ENCODE measurements around the gene PACRG.

PACRG gene

GRCh38 chr6:163182696-163183095 lies 454.9 kb downstream of the PACRG start:
- H3K4me1 ChIP-seq, result peaks cover 0 to 10% (median 0%) of the 10 kb centered on the region in 10 experiments; a peak in 1 of 20 replicates
- no peak overlapping the region for H3K4me3 ChIP-seq
- H3K9me3 ChIP-seq (replicated peaks in 1 of 11), result peaks cover 0 to 10% (median 0%) of the 10 kb centered on the region in 11 experiments; a peak in 6 of 22 replicates
- no peak overlapping the region for H3K27ac ChIP-seq
- TF ChIP-seq Cebpa-rat (IDR thresholded peaks at IDR 0.05), result no peak
- peak overlapping the region in 1 of 11 experiments; percentile 15; a peak in 1 of 22 replicates for H3K4me2 ChIP-seq
- H4K20me1 ChIP-seq, result no peaks in the 10 kb centered on the region
- no peak overlapping the region for H3K9ac ChIP-seq
- H3K27me3 ChIP-seq, result no peaks in the 10 kb centered on the region
- no peaks in the 10 kb centered on the region for H3K36me3 ChIP-seq

- no peaks in the 10 kb centered on the region for H4K20me1 ChIP-seq
- peaks cover 0 to 10% (median 0%) of the 10 kb centered on the region in 11 experiments; a peak in 6 of 22 replicates for H3K9me3 ChIP-seq (replicated peaks in 1 of 11)
- no peak for TF ChIP-seq Cebpa-rat (IDR thresholded peaks at IDR 0.05)
- 0 out of 22 replicates have a peak overlapping the region, but pooled peaks of 1 of the 11 experiments have one; percentile 7 for H3K4me2 ChIP-seq
- no peaks in the 10 kb centered on the region for H3K27me3 ChIP-seq
- peaks cover 0 to 10% (median 0%) of the 10 kb centered on the region in 10 experiments; a peak in 1 of 20 replicates for H3K4me1 ChIP-seq
- no peaks in the 10 kb centered on the region for H3K36me3 ChIP-seq
- no peak overlapping the region for H3K9ac ChIP-seq
- H3K27ac ChIP-seq, result no peak overlapping the region
- H3K4me3 ChIP-seq, result no peak overlapping the region
Measured at GRCh38 chr6:163183806-163184205, 456.0 kb downstream of the PACRG start.

GRCh38 chr6:163185744-163186143 lies 458.0 kb downstream of the PACRG start:
- Histone ChIP-seq H3K27ac (no peak overlapping the region), H3K27me3 (no peaks in the 10 kb centered on the region), H3K9ac (no peak overlapping the region), H3K9me3 (replicated peaks in 1 of 11) (peaks cover 0 to 11% (median 0%) of the 10 kb centered on the region in 11 experiments; a peak in 7 of 22 replicates), H3K4me2 (no peak overlapping the region), H3K36me3 (no peaks in the 10 kb centered on the region), H3K4me3 (no peak overlapping the region), H4K20me1 (no peaks in the 10 kb centered on the region), H3K4me1 (peaks cover 0 to 10% (median 0%) of the 10 kb centered on the region in 10 experiments; a peak in 3 of 20 replicates)
- TF ChIP-seq Cebpa-rat (IDR thresholded peaks at IDR 0.05), result no peak

GRCh38 chr6:163186527-163186926 lies 458.8 kb downstream of the PACRG start:
- Histone ChIP-seq H3K4me2 (no peak overlapping the region), H3K27me3 (no peaks in the 10 kb centered on the region), H3K27ac (no peak overlapping the region), H3K36me3 (no peaks in the 10 kb centered on the region), H4K20me1 (no peaks in the 10 kb centered on the region), H3K9me3 (replicated peaks in 1 of 11) (peaks cover 0 to 17% (median 0%) of the 10 kb centered on the region in 11 experiments; a peak in 8 of 22 replicates), H3K9ac (no peak overlapping the region), H3K4me1 (peaks cover 4 to 14% (median 7%) of the 10 kb centered on the region in 10 experiments; a peak in 19 of 20 replicates), H3K4me3 (no peak overlapping the region)
- no peak for TF ChIP-seq Cebpa-rat (IDR thresholded peaks at IDR 0.05)

- no peak for TF ChIP-seq Cebpa-rat (IDR thresholded peaks at IDR 0.05)
- no peak overlapping the region for H3K4me2 ChIP-seq
Measured at GRCh38 chr6:163187201-163187600, 459.4 kb downstream of the PACRG start.

GRCh38 chr6:163187606-163188005 lies 459.8 kb downstream of the PACRG start:
- Histone ChIP-seq H4K20me1 (no peaks in the 10 kb centered on the region), H3K4me2 (no peak overlapping the region), H3K4me1 (peaks cover 11 to 21% (median 17%) of the 10 kb centered on the region in 10 experiments; a peak in 19 of 20 replicates), H3K9me3 (replicated peaks in 1 of 11) (peaks cover 0 to 17% (median 0%) of the 10 kb centered on the region in 11 experiments; a peak in 8 of 22 replicates), H3K27me3 (no peaks in the 10 kb centered on the region), H3K4me3 (no peak overlapping the region), H3K9ac (no peak overlapping the region), H3K27ac (no peak overlapping the region), H3K36me3 (no peaks in the 10 kb centered on the region)
- no peak for TF ChIP-seq Cebpa-rat (IDR thresholded peaks at IDR 0.05)

More at GRCh38 chr6:163187201-163187600, 459.4 kb downstream of the PACRG start:
- Histone ChIP-seq H3K9ac (no peak overlapping the region), H3K9me3 (replicated peaks in 1 of 11) (peaks cover 0 to 17% (median 0%) of the 10 kb centered on the region in 11 experiments; a peak in 8 of 22 replicates), H3K27me3 (no peaks in the 10 kb centered on the region), H3K36me3 (no peaks in the 10 kb centered on the region), H3K4me3 (no peak overlapping the region), H4K20me1 (no peaks in the 10 kb centered on the region), H3K4me1 (peaks cover 11 to 21% (median 14%) of the 10 kb centered on the region in 10 experiments; a peak in 19 of 20 replicates), H3K27ac (no peak overlapping the region)

- H3K4me2 ChIP-seq, result no peak overlapping the region
- peaks cover 0 to 17% (median 0%) of the 10 kb centered on the region in 11 experiments; a peak in 8 of 22 replicates for H3K9me3 ChIP-seq (replicated peaks in 1 of 11)
- no peaks in the 10 kb centered on the region for H3K36me3 ChIP-seq
- TF ChIP-seq Cebpa-rat (IDR thresholded peaks at IDR 0.05), result no peak
- H3K4me3 ChIP-seq, result no peak overlapping the region
- no peak overlapping the region for H3K9ac ChIP-seq
- no peaks in the 10 kb centered on the region for H4K20me1 ChIP-seq
- H3K4me1 ChIP-seq, result peaks cover 9 to 27% (median 20%) of the 10 kb centered on the region in 10 experiments; a peak in 19 of 20 replicates
- H3K27ac ChIP-seq, result no peak overlapping the region
- H3K27me3 ChIP-seq, result no peaks in the 10 kb centered on the region
Measured at GRCh38 chr6:163188746-163189145, 461.0 kb downstream of the PACRG start.

GRCh38 chr6:163189609-163190008 lies 461.8 kb downstream of the PACRG start:
- Histone ChIP-seq H3K9me3 (replicated peaks in 1 of 11) (peaks cover 0 to 17% (median 0%) of the 10 kb centered on the region in 11 experiments; a peak in 8 of 22 replicates), H3K4me3 (no peak overlapping the region), H3K9ac (no peak overlapping the region), H4K20me1 (no peaks in the 10 kb centered on the region), H3K27me3 (no peaks in the 10 kb centered on the region), H3K4me2 (no peak overlapping the region), H3K36me3 (no peaks in the 10 kb centered on the region), H3K4me1 (peaks cover 10 to 33% (median 20%) of the 10 kb centered on the region in 10 experiments; a peak in 19 of 20 replicates), H3K27ac (no peak overlapping the region)
- TF ChIP-seq Cebpa-rat (IDR thresholded peaks at IDR 0.05), result no peak

- Histone ChIP-seq H3K4me3 (no peak overlapping the region), H3K27me3 (no peaks in the 10 kb centered on the region)
Measured at GRCh38 chr6:163190786-163191185, 463.0 kb downstream of the PACRG start.

More at GRCh38 chr6:163190786-163191185, 463.0 kb downstream of the PACRG start:
- H3K36me3 ChIP-seq, result no peaks in the 10 kb centered on the region
- TF ChIP-seq Cebpa-rat (IDR thresholded peaks at IDR 0.05), result no peak
- H3K27ac ChIP-seq, result peak overlapping the region in 5 of 11 experiments; percentile 62 to 81 (median 74); a peak in 7 of 22 replicates
- H3K4me2 ChIP-seq, result peak overlapping the region in 4 of 11 experiments; percentile 55 to 65 (median 60); a peak in 5 of 22 replicates
- H3K9ac ChIP-seq, result no peak overlapping the region
- peaks cover 10 to 33% (median 20%) of the 10 kb centered on the region in 10 experiments; a peak in 19 of 20 replicates for H3K4me1 ChIP-seq
- no peaks in the 10 kb centered on the region for H4K20me1 ChIP-seq
- peaks cover 0 to 22% (median 0%) of the 10 kb centered on the region in 11 experiments; a peak in 8 of 22 replicates for H3K9me3 ChIP-seq (replicated peaks in 1 of 11)

All from BLaER1 treated with 17β-estradiol and CSF1 and Interleukin-3, amounts not matched to agents 10 nM and 100 nM (cell line).